Stomach (tissue), 9 donors: ENCODE measurements around the gene TATDN3. TPM values are rescaled to one million over a fixed set of nuclear protein-coding genes. Genes with fewer than 3 reads are reported as not detected.
A peak's percentile ranks its signal among the peaks of the same experiment; 100 is the strongest.

Source experiments
- DNase-seq, 2 donors: peaks; one replicate each; pipeline versions ENCODE4 v3.0.0 to v3.0.0-alpha.2; 2013 to 2019
- H3K27ac ChIP-seq, 5 donors: fragments of 200-600 bp in 4 of 5; sonication (generic) in 4 of 5; one replicate each; pipeline ENCODE4 v1.5.1; 2013 to 2019; ENCODE audit warnings: mild to moderate bottlenecking in 1 of 5, moderate library complexity in 1 of 5
- H3K27me3 ChIP-seq, 3 donors: fragments of 200-600 bp; sonication (generic); one replicate each; pipeline ENCODE4 v1.5.1; 2017 to 2019; ENCODE audit warnings: mixed run types in 1 of 3
- H3K36me3 ChIP-seq, 4 donors: fragments of 200-600 bp; sonication (generic); 1 replicate in 3 of 4; 2 replicates in 1 of 4; pipeline ENCODE4 v1.5.1; 2016 to 2019
- H3K4me1 ChIP-seq, 4 donors: fragments of 200-600 bp; sonication (generic); one replicate each; pipeline ENCODE4 v1.5.1; 2016 to 2019
- H3K4me3 ChIP-seq, 4 donors: fragments of 200-600 bp; sonication (generic) in 3 of 4; one replicate each; pipeline ENCODE4 v1.5.1; 2016 to 2019; ENCODE audit warnings: mild to moderate bottlenecking in 1 of 4
- H3K9me3 ChIP-seq, 4 donors: fragments of 200-600 bp; sonication (generic); one replicate each; pipeline ENCODE4 v1.5.1; 2016 to 2019
- CTCF ChIP-seq, 7 experiments: fragments of 450-650 bp in 4 of 7; fragments of 200-600 bp in 3 of 7; sonication (generic) in 3 of 7; IDR thresholded peaks; one replicate each; pipeline ENCODE4 v1.5.1; 2016 to 2019; ENCODE audit warnings: antibody characterized with exemption in 7 of 7, control low read depth in 2 of 7, mild to moderate bottlenecking in 1 of 7
- EP300 ChIP-seq: sonication (generic); formaldehyde crosslinking; IDR thresholded peaks from one replicate; pipeline ENCODE4 v1.6.1; 2017; ENCODE audit warnings: antibody characterized with exemption
- POLR2A ChIP-seq, 4 donors: fragments of 450-650 bp; IDR thresholded peaks; one replicate each; pipeline ENCODE4 v1.6.1; 2016; ENCODE audit warnings: antibody characterized with exemption in 4 of 4, control low read depth in 2 of 4, mild to moderate bottlenecking in 1 of 4, moderate library complexity in 1 of 4
- POLR2AphosphoS5 ChIP-seq, 3 donors: sonication (generic); formaldehyde crosslinking; IDR thresholded peaks; one replicate each; pipeline ENCODE4 v1.6.1; 2016; ENCODE audit warnings: antibody characterized with exemption in 3 of 3
- WGBS, 5 donors: extraction: QIAGEN DNeasy Blood & Tissue Kit in 3 of 5; methylation state at CpG; one replicate each; pipeline versions ENCODE4 v1.1.5 to v1.1.7; 2013 to 2018; 5-methylcytosine and 5-hydroxymethylcytosine counted together
- intact Hi-C: fragments of 100-400 bp; cut with DNase I; formaldehyde crosslinking; loops from one replicate; pipeline ENCODE4 v1.15.1; 2023; ENCODE audit warnings: low total_unique reads
- polyA plus RNA-seq, 3 donors: library from polyadenylated mRNA; stranded (reverse); fragments of 200-250 nt; gene quantifications; one replicate each; pipeline ENCODE4 v1.2.3, GENCODE V29; 2013
- total RNA-seq, 5 donors: library from RNA; depleted of rRNA; stranded (reverse); fragments of >200 nt; gene quantifications; one replicate each; pipeline versions ENCODE4 v1.1.0 to v1.2.3, GENCODE V29; 2014 to 2016
- donor health status: healthy with polysubstance abuse.
- donor health status: Bipolar disorder and iron deficiency.
- donor health status: healthy.

TATDN3 gene
- total and polyA plus RNA-seq, 8 donors: 2.6 to 52.2 (median 10.2) TPM

GRCh38 chr1:212794561-212795014, 2.9 kb downstream of the TATDN3 start:
- TF ChIP-seq CTCF (IDR thresholded peaks at IDR 0.05) (no peak), EP300 (no peak), POLR2A (IDR thresholded peaks at IDR 0.05) (no peak), POLR2AphosphoS5 (IDR thresholded peaks at IDR 0.05) (no peak)
- WGBS, 5 donors: 30 to 59% (median 50%) methylated on average over 1 of the region's 1 CpG
- H3K9me3 ChIP-seq: no peaks in the 10 kb centered on the region
- peak in 1 of 2 donors; percentile 42 for DNase-seq
- H3K27ac ChIP-seq: peak overlapping the region in 2 of 5 donors; percentile 43 to 47
- H3K4me1 ChIP-seq: peaks cover 12 to 47% (median 24%) of the 10 kb centered on the region in 4 donors
- H3K27me3 ChIP-seq: no peaks in the 10 kb centered on the region
- H3K4me3 ChIP-seq: no peak overlapping the region
- intact Hi-C loops: no loop called here
- H3K36me3 ChIP-seq: peaks cover 14 to 43% (median 31%) of the 10 kb centered on the region in 4 donors

- H3K4me3 ChIP-seq: no peak overlapping the region
- intact Hi-C loops: no loop called here
- 94 to 100% (median 95%) methylated on average over 3 of the region's 3 CpGs for WGBS, 5 donors
- no peak for DNase-seq
- peaks cover 14 to 74% (median 59%) of the 10 kb centered on the region in 4 donors for H3K36me3 ChIP-seq
- TF ChIP-seq POLR2AphosphoS5 (IDR thresholded peaks at IDR 0.05): no peak
- no peak for TF ChIP-seq EP300
- TF ChIP-seq POLR2A (IDR thresholded peaks at IDR 0.05): no peak
- no peak for TF ChIP-seq CTCF (IDR thresholded peaks at IDR 0.05)
- no peak overlapping the region for H3K27ac ChIP-seq
- peaks cover 0 to 26% (median 7%) of the 10 kb centered on the region in 4 donors for H3K4me1 ChIP-seq
- no peaks in the 10 kb centered on the region for H3K9me3 ChIP-seq
- H3K27me3 ChIP-seq: no peaks in the 10 kb centered on the region
These were observed 6.0 kb downstream of the TATDN3 start for GRCh38 chr1:212797681-212798080.

GRCh38 chr1:212805767-212806166, 14.1 kb downstream of the TATDN3 start:
- peaks cover 3 to 87% (median 76%) of the 10 kb centered on the region in 4 donors for H3K36me3 ChIP-seq

GRCh38 chr1:212814537-212815334, 23.0 kb downstream of the TATDN3 start:
- Histone ChIP-seq H3K9me3 (no peaks in the 10 kb centered on the region), H3K27me3 (no peaks in the 10 kb centered on the region), H3K4me3 (no peak overlapping the region), H3K27ac (no peak overlapping the region), H3K4me1 (peaks cover 0 to 22% (median 0%) of the 10 kb centered on the region in 4 donors), H3K36me3 (peaks cover 0 to 22% (median 19%) of the 10 kb centered on the region in 4 donors)
- intact Hi-C loops: loop anchor here (5.0 kb wide), 1 partner anchor 183 kb away; no protein-coding TSS in a partner anchor
- TF ChIP-seq POLR2AphosphoS5 (IDR thresholded peaks at IDR 0.05) (no peak), CTCF (IDR thresholded peaks at IDR 0.05) (peak in 4 of 7 experiments; percentile 27 to 47 (median 45))
- peak in 1 of 2 donors; percentile 76 for DNase-seq
- 22 to 38% (median 26%) methylated on average over 5 of the region's 5 CpGs for WGBS, 5 donors

More at GRCh38 chr1:212805767-212806166, 14.1 kb downstream of the TATDN3 start:
- no peak for DNase-seq
- Histone ChIP-seq H3K9me3 (no peaks in the 10 kb centered on the region), H3K27me3 (no peaks in the 10 kb centered on the region), H3K4me3 (no peak overlapping the region), H3K27ac (no peak overlapping the region), H3K4me1 (no peaks in the 10 kb centered on the region)
- 84 to 91% (median 88%) methylated on average over 3 of the region's 3 CpGs for WGBS, 5 donors
- intact Hi-C loops: no loop called here
- no peak for TF ChIP-seq POLR2AphosphoS5 (IDR thresholded peaks at IDR 0.05)
- no peak for TF ChIP-seq POLR2A (IDR thresholded peaks at IDR 0.05)
- no peak for TF ChIP-seq EP300
- no peak for TF ChIP-seq CTCF (IDR thresholded peaks at IDR 0.05)
